HCT116 (cell line): Measurements from ENCODE around the gene SYMPK. TPM values are rescaled to one million over a fixed set of nuclear protein-coding genes. Genes with fewer than 3 reads are reported as not detected.

Experiments
- ATAC-seq: fragments of 200-7000 bp; cut with Tn5 transposase; 2 replicates; pipeline ENCODE4 v1.9.1; 2020; ENCODE audit warnings: mild to moderate bottlenecking, moderate library complexity
- BruUV-seq: library from RNA; stranded (reverse); fragments of 400-500 nt; replicated peaks from 2 replicates; lab custom pipeline; 2021; lab: Mats Ljungman, UMichigan
- CTCF ChIA-PET: fragments of 300-600 bp; sonication (Branson Sonifier 250); formaldehyde crosslinking; loops from one replicate; lab custom pipeline; 2021; ENCODE audit warnings: antibody characterized with exemption; lab: Charles Lee
- POLR2A ChIA-PET: fragments of 300-600, 350-600 bp; sonication (Branson Sonifier 250); formaldehyde crosslinking; loops from one replicate; lab custom pipeline; 2021; ENCODE audit warnings: antibody characterized with exemption; lab: Charles Lee
- RAD21 ChIA-PET, 2 experiments: fragments of 300-600 bp; sonication (Branson Sonifier 250); formaldehyde crosslinking; loops; one replicate each; lab custom pipeline; 2023; ENCODE audit warnings: low total read pairs in 2 of 2; ENCODE audit not compliant: uncharacterized antibody in 2 of 2, unreplicated experiment in 2 of 2, low non-redundant PET in 1 of 2; lab: Charles Lee
- DNase-seq: peaks from one replicate; pipeline ENCODE4 v3.0.0-alpha.2; 2010; ENCODE audit warnings: low read depth, low spot score
- H2AFZ ChIP-seq: fragments of 200-600 bp; shearing (Covaris generic), sonication (generic); 2 replicates; pipeline ENCODE4 v1.6.1; 2017; ENCODE audit warnings: low read depth, mixed run types, mixed read lengths, antibody characterized with exemption, low read length; ENCODE audit not compliant: poor library complexity, severe bottlenecking
- H3K27ac ChIP-seq: 2 replicates; pipeline ENCODE4 v1.5.1; 2012; ENCODE audit warnings: low read depth, low read length
- H3K27me3 ChIP-seq: fragments of 200-600 bp; sonication (generic); 2 replicates; pipeline ENCODE4 v1.6.1; 2016; ENCODE audit warnings: mixed run types, low read length, mixed read lengths; ENCODE audit not compliant: insufficient read depth
- H3K36me3 ChIP-seq, 2 experiments: fragments of 200-500 bp in 1 of 2; fragments of 200-600 bp in 1 of 2; sonication (Bioruptor generic) in 1 of 2; sonication (generic) in 1 of 2; 2 replicates each; pipeline versions ENCODE4 v1.5.1 to v1.6.1; 2014 to 2016; ENCODE audit warnings: low read length in 2 of 2, inconsistent platforms in 1 of 2, mixed read lengths in 1 of 2, mixed run types in 1 of 2; ENCODE audit not compliant: insufficient read depth in 2 of 2, control insufficient read depth in 1 of 2
- H3K4me1 ChIP-seq, 2 experiments: fragments of 200-600 bp in 1 of 2; sonication (generic) in 1 of 2; 2 replicates each; pipeline versions ENCODE4 v1.5.1 to v1.6.1; 2012 to 2017; ENCODE audit warnings: low read length in 2 of 2, inconsistent platforms in 1 of 2, mild to moderate bottlenecking in 1 of 2, mixed read lengths in 1 of 2, mixed run types in 1 of 2, moderate library complexity in 1 of 2; ENCODE audit not compliant: insufficient read depth in 2 of 2, control insufficient read depth in 1 of 2
- H3K4me2 ChIP-seq: fragments of 200-600 bp; sonication (generic); 2 replicates; pipeline ENCODE4 v1.6.1; 2017; ENCODE audit warnings: mixed run types, low read length, mixed read lengths
- H3K4me3 ChIP-seq, 2 experiments: fragments of 200-600 bp in 1 of 2; sonication (generic) in 1 of 2; replicated peaks in 1 of 2; 2 replicates each; pipeline ENCODE4 v1.5.1; 2011 to 2016; ENCODE audit warnings: low read length in 2 of 2, control low read depth in 1 of 2, low read depth in 1 of 2, mild to moderate bottlenecking in 1 of 2, mixed read lengths in 1 of 2, mixed run types in 1 of 2
- H3K79me2 ChIP-seq: fragments of 200-600 bp; sonication (generic); 2 replicates; pipeline ENCODE4 v1.6.1; 2017; ENCODE audit warnings: mild to moderate bottlenecking, mixed run types, low read length, moderate library complexity, mixed read lengths; ENCODE audit not compliant: insufficient read depth
- H3K9ac ChIP-seq: fragments of 200-600 bp; sonication (generic); 2 replicates; pipeline ENCODE4 v1.6.1; 2016; ENCODE audit warnings: low read length, mixed read lengths
- H3K9me2 ChIP-seq: fragments of 200-600 bp; sonication (generic), shearing (Covaris generic); 2 replicates; pipeline ENCODE4 v1.6.1; 2017; ENCODE audit warnings: mixed run types, mild to moderate bottlenecking, moderate library complexity; ENCODE audit not compliant: insufficient read depth
- H3K9me3 ChIP-seq, 2 experiments: fragments of 200-500 bp in 1 of 2; fragments of 200-600 bp in 1 of 2; sonication (Bioruptor generic) in 1 of 2; sonication (generic) in 1 of 2; 2 replicates each; pipeline ENCODE4 v1.6.1; 2014 to 2017; ENCODE audit warnings: low read length in 2 of 2, mixed read lengths in 2 of 2, inconsistent platforms in 1 of 2, low read depth in 1 of 2, mild to moderate bottlenecking in 1 of 2, mixed run types in 1 of 2, moderate library complexity in 1 of 2; ENCODE audit not compliant: control insufficient read depth in 1 of 2, insufficient read depth in 1 of 2
- H4K20me1 ChIP-seq: fragments of 200-600 bp; sonication (generic), shearing (Covaris generic); 2 replicates; pipeline ENCODE4 v1.6.1; 2017; ENCODE audit warnings: mixed run types, mild to moderate bottlenecking, moderate library complexity; ENCODE audit not compliant: insufficient read depth
- CBX3 ChIP-seq: IDR thresholded peaks from 2 replicates; pipeline ENCODE4 v1.6.1; 2012; ENCODE audit warnings: low read depth
- CEBPB ChIP-seq: IDR thresholded peaks from 2 replicates; pipeline ENCODE4 v1.6.1; 2012; ENCODE audit warnings: low read depth
- ELF1 ChIP-seq: IDR thresholded peaks from 2 replicates; pipeline ENCODE4 v1.6.1; 2012; ENCODE audit warnings: low read depth, borderline replicate concordance
- EZH2 ChIP-seq: fragments of 200-600 bp; sonication (generic); IDR thresholded peaks from 2 replicates; pipeline ENCODE4 v1.6.1; 2017; ENCODE audit warnings: antibody characterized with exemption, mixed run types
- EZH2phosphoT487 ChIP-seq: fragments of 200-600 bp; IDR thresholded peaks from 2 replicates; pipeline ENCODE4 v1.6.1; 2018; ENCODE audit warnings: antibody characterized with exemption, borderline replicate concordance
- JUND ChIP-seq: IDR thresholded peaks from 2 replicates; pipeline ENCODE4 v1.6.1; 2012
- POLR2A ChIP-seq: IDR thresholded peaks from 2 replicates; pipeline ENCODE4 v1.7.0; 2011; ENCODE audit warnings: borderline replicate concordance; ENCODE audit not compliant: insufficient read depth, insufficient read length; ENCODE audit errors: extremely low read depth
- RAD21 ChIP-seq: IDR thresholded peaks from 2 replicates; pipeline ENCODE4 v1.6.1; 2012; ENCODE audit warnings: low read depth, mild to moderate bottlenecking
- SIN3A ChIP-seq: IDR thresholded peaks from 2 replicates; pipeline ENCODE4 v1.6.1; 2012; ENCODE audit warnings: low read depth
- SP1 ChIP-seq: IDR thresholded peaks from 2 replicates; pipeline ENCODE4 v1.6.1; 2012; ENCODE audit warnings: low read depth
- YY1 ChIP-seq: IDR thresholded peaks from 2 replicates; pipeline ENCODE4 v1.6.1; 2011; ENCODE audit warnings: low read length, low read depth, moderate library complexity, mild to moderate bottlenecking; ENCODE audit not compliant: insufficient replicate concordance; ENCODE audit errors: extremely low read depth
- ZFX ChIP-seq: fragments of 450-650 bp; IDR thresholded peaks from 2 replicates; pipeline ENCODE4 v1.6.1; 2017
- intact Hi-C: fragments of 100-400 bp; cut with micrococcal nuclease; formaldehyde crosslinking; loops from 2 replicates; pipeline ENCODE4 v1.10.0; 2022
- total RNA-seq: library from RNA; stranded (reverse); gene quantifications from one replicate; pipeline ENCODE4 v1.2.1, GENCODE V29; 2021; ENCODE audit not compliant: unreplicated experiment
- TF ChIP-seq, protein P1 (sequence below): IDR thresholded peaks from 2 replicates; pipeline ENCODE4 v1.6.1; 2012
- TF ChIP-seq, protein P2 (sequence below): IDR thresholded peaks from 2 replicates; pipeline ENCODE4 v1.6.1; 2012; ENCODE audit warnings: low read depth
- TF ChIP-seq, protein P3 (sequence below), 3 experiments: fragments of 200-600 bp in 1 of 3; sonication (generic) in 1 of 3; IDR thresholded peaks in 2 of 3; conservative IDR thresholded peaks in 1 of 3; 2 replicates each; pipeline ENCODE4 v1.5.1; 2012 to 2017; ENCODE audit warnings: low read depth in 2 of 3, low read length in 2 of 3, antibody characterized with exemption in 1 of 3, borderline replicate concordance in 1 of 3, control low read depth in 1 of 3, mild to moderate bottlenecking in 1 of 3, mixed read lengths in 1 of 3, mixed run types in 1 of 3, moderate library complexity in 1 of 3; ENCODE audit not compliant: insufficient read depth in 1 of 3
- TF ChIP-seq, protein P4 (sequence below): IDR thresholded peaks from 2 replicates; pipeline ENCODE4 v1.6.1; 2012

SYMPK gene
- total RNA-seq, 1 experiment from 2014 or later = 117 TPM

DNA sequence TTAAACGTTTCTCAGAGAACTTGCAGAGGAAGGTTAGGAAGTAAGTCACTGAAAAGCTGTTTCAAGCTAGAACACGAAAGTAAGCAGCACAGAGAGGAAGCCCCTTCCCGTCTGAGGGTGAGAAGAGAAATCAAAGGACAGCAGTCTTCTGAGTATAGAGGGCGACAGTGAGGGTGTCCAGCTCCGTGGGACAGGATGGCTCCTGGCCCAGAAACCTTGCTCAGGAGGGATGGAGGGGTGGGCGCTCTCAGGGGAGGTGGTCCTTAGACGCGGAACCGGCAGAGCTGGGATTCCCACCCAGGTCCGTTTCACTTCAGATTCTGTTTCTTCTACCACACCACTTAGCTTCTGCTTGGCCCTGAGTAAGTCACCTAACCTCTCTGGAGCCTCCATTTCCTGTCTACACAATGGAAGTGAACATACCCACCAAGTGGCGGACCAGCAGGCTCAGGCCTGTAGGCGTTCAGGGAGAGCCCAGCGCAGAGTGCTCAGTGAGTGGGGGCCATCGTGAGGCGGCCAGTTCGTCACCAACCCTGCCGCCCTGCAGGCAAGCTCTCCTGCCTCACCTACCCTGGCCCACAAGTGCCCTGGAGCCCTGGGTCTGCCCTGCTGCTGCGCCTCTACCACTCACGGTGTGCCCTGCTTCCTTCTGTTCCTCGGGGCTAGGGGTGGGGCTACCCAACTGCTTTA lies 42.4 kb downstream of the SYMPK start:
- no peaks in the 10 kb centered on the region for H3K27me3 ChIP-seq
- ChIA-PET POLR2A (no interaction called here), CTCF (no interaction called here), RAD21 (no interaction called here)
- TF ChIP-seq, protein P1, sequence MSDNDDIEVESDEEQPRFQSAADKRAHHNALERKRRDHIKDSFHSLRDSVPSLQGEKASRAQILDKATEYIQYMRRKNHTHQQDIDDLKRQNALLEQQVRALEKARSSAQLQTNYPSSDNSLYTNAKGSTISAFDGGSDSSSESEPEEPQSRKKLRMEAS = no peak
- no peak for TF ChIP-seq ELF1
- TF ChIP-seq, protein P2, sequence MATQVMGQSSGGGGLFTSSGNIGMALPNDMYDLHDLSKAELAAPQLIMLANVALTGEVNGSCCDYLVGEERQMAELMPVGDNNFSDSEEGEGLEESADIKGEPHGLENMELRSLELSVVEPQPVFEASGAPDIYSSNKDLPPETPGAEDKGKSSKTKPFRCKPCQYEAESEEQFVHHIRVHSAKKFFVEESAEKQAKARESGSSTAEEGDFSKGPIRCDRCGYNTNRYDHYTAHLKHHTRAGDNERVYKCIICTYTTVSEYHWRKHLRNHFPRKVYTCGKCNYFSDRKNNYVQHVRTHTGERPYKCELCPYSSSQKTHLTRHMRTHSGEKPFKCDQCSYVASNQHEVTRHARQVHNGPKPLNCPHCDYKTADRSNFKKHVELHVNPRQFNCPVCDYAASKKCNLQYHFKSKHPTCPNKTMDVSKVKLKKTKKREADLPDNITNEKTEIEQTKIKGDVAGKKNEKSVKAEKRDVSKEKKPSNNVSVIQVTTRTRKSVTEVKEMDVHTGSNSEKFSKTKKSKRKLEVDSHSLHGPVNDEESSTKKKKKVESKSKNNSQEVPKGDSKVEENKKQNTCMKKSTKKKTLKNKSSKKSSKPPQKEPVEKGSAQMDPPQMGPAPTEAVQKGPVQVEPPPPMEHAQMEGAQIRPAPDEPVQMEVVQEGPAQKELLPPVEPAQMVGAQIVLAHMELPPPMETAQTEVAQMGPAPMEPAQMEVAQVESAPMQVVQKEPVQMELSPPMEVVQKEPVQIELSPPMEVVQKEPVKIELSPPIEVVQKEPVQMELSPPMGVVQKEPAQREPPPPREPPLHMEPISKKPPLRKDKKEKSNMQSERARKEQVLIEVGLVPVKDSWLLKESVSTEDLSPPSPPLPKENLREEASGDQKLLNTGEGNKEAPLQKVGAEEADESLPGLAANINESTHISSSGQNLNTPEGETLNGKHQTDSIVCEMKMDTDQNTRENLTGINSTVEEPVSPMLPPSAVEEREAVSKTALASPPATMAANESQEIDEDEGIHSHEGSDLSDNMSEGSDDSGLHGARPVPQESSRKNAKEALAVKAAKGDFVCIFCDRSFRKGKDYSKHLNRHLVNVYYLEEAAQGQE = no peak
- no peaks in the 10 kb centered on the region for H3K9me2 ChIP-seq
- no peaks in the 10 kb centered on the region for H3K9me3 ChIP-seq
- H3K4me2 ChIP-seq = no peak overlapping the region
- no peak overlapping the region for H3K4me3 ChIP-seq
- no peaks in the 10 kb centered on the region for H3K79me2 ChIP-seq
- no peaks in the 10 kb centered on the region for H4K20me1 ChIP-seq
- peaks cover 3 to 11% of the 10 kb centered on the region in 2 experiments; a peak in 3 of 4 replicates for H3K4me1 ChIP-seq
- BruUV-seq = no TSS peak
- DNase-seq (no peak), ATAC-seq (no peak)
- no peak overlapping the region for H3K27ac ChIP-seq
- no peak overlapping the region for H3K9ac ChIP-seq
- peaks cover 16 to 29% of the 10 kb centered on the region in 2 experiments; a peak in 3 of 4 replicates for H3K36me3 ChIP-seq
- intact Hi-C loops = no loop called here
- H2AFZ ChIP-seq = no peak overlapping the region

DNA sequence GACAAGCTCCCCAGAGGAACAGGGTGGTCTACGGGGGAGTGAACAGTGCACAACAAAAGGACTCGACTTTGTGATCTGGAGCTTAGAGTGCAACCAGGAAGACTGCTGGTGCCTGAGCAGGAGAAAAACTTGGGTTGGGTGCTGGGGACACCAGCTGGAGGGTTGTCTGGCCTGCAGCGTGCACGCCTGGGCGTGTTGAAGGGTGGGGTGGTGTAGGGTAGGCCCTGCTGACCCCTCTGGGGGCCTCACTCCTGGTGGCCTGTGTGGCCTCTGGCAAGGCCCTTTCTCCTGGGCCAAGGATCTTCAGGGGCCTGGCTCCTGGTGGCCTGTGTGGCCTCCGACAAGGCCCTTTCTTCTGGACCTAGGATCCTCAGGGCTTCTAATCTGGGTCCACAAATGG lies 43.2 kb downstream of the SYMPK start:
- peaks cover 3 to 11% of the 10 kb centered on the region in 2 experiments; a peak in 3 of 4 replicates for H3K4me1 ChIP-seq
- no TSS peak for BruUV-seq
- ChIA-PET RAD21 (no interaction called here), POLR2A (no interaction called here), CTCF (no interaction called here)
- H2AFZ ChIP-seq = no peak overlapping the region
- H3K9me3 ChIP-seq = no peaks in the 10 kb centered on the region
- ATAC-seq (no peak), DNase-seq (no peak)
- no peak overlapping the region for H3K27ac ChIP-seq
- H4K20me1 ChIP-seq = no peaks in the 10 kb centered on the region
- peaks cover 12 to 24% of the 10 kb centered on the region in 2 experiments; a peak in 3 of 4 replicates for H3K36me3 ChIP-seq
- H3K9me2 ChIP-seq = no peaks in the 10 kb centered on the region
- H3K27me3 ChIP-seq = no peaks in the 10 kb centered on the region
- no peak overlapping the region for H3K4me3 ChIP-seq
- intact Hi-C loops = no loop called here
- no peak overlapping the region for H3K9ac ChIP-seq
- no peaks in the 10 kb centered on the region for H3K79me2 ChIP-seq
- H3K4me2 ChIP-seq = no peak overlapping the region
- TF ChIP-seq ELF1 = no peak
- no peak for TF ChIP-seq EZH2
- TF ChIP-seq EZH2phosphoT487 = no peak
- TF ChIP-seq JUND = no peak
- no peak for TF ChIP-seq RAD21
- TF ChIP-seq POLR2A = no peak
- TF ChIP-seq, protein P3, sequence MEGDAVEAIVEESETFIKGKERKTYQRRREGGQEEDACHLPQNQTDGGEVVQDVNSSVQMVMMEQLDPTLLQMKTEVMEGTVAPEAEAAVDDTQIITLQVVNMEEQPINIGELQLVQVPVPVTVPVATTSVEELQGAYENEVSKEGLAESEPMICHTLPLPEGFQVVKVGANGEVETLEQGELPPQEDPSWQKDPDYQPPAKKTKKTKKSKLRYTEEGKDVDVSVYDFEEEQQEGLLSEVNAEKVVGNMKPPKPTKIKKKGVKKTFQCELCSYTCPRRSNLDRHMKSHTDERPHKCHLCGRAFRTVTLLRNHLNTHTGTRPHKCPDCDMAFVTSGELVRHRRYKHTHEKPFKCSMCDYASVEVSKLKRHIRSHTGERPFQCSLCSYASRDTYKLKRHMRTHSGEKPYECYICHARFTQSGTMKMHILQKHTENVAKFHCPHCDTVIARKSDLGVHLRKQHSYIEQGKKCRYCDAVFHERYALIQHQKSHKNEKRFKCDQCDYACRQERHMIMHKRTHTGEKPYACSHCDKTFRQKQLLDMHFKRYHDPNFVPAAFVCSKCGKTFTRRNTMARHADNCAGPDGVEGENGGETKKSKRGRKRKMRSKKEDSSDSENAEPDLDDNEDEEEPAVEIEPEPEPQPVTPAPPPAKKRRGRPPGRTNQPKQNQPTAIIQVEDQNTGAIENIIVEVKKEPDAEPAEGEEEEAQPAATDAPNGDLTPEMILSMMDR (IDR thresholded peaks at IDR 0.05 in 2 of 3, conservative IDR thresholded peaks at IDR 0.05 in 1 of 3; ENCODE audit: borderline replicate concordance in 1 of 3, insufficient read depth in 1 of 3, low read depth in 2 of 3, low read length in 2 of 3) = no peak
- TF ChIP-seq CBX3 = no peak
- no peak for TF ChIP-seq CEBPB
- no peak for TF ChIP-seq ZFX
- no peak for TF ChIP-seq SP1
- TF ChIP-seq SIN3A = no peak
- no peak for TF ChIP-seq YY1
- TF ChIP-seq, protein P4, sequence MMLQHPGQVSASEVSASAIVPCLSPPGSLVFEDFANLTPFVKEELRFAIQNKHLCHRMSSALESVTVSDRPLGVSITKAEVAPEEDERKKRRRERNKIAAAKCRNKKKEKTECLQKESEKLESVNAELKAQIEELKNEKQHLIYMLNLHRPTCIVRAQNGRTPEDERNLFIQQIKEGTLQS = no peak
